Measurements from ENCODE around the gene PEDS1.
A peak's percentile ranks its signal among the peaks of the same experiment; 100 is the strongest.
"Not testable (repeated sequence)": the region's sequence is repeated elsewhere in the genome, so short reads cannot be mapped to it uniquely, and the experiment has no call there.

PEDS1 gene

GRCh38 chr20:50190251-50191064, 36.9 kb upstream of the PEDS1 start, which contains the start of gene CEBPB:
Gene CEBPB (plus strand): TSS chr20:50190830. CDS start chr20:50191034, 204 bp downstream.
- DNase-seq = peak; percentile 82 to 85

- DNase-seq = peak in 1 of 2 donors; percentile 29
Measured at GRCh38 chr20:50189681-50190250, 36.2 kb upstream of the PEDS1 start.

GRCh38 chr20:50188879-50189680, 35.6 kb upstream of the PEDS1 start:
- DNase-seq = no peak

GRCh38 chr20:50188287-50188688, 34.8 kb upstream of the PEDS1 start:
- DNase-seq = no peak

- no peak for DNase-seq
Measured at GRCh38 chr20:50187403-50188051, 34.0 kb upstream of the PEDS1 start.

- DNase-seq = no peak
Measured at GRCh38 chr20:50186987-50187402, 33.5 kb upstream of the PEDS1 start.

- peak; percentile 97 to 98 for DNase-seq
Measured at GRCh38 chr20:50186151-50186885, 32.8 kb upstream of the PEDS1 start.

- no peak for DNase-seq
Measured at GRCh38 chr20:50185426-50185825, 31.9 kb upstream of the PEDS1 start.

GRCh38 chr20:50182346-50182745, 28.8 kb upstream of the PEDS1 start:
- no peak for DNase-seq

GRCh38 chr20:50181344-50181743, 27.8 kb upstream of the PEDS1 start:
- no peak for DNase-seq

GRCh38 chr20:50178672-50179071, 25.1 kb upstream of the PEDS1 start:
- DNase-seq = not testable (repeated sequence)

GRCh38 chr20:50175938-50176933, 22.7 kb upstream of the PEDS1 start:
- DNase-seq = no peak

GRCh38 chr20:50174456-50174855, 20.9 kb upstream of the PEDS1 start:
- no peak for DNase-seq

- no peak for DNase-seq
Measured at GRCh38 chr20:50172347-50173013, 19.0 kb upstream of the PEDS1 start.

GRCh38 chr20:50170549-50171220, 17.2 kb upstream of the PEDS1 start:
- no peak for DNase-seq

- peak; percentile 78 to 85 for DNase-seq
Measured at GRCh38 chr20:50169329-50169823, 15.9 kb upstream of the PEDS1 start.

GRCh38 chr20:50165684-50166554, 12.4 kb upstream of the PEDS1 start:
- peak; percentile 72 to 76 for DNase-seq

- DNase-seq = no peak
Measured at GRCh38 chr20:50163570-50164317, 10.2 kb upstream of the PEDS1 start.

Measured in stimulated activated CD4-positive, alpha-beta T cell treated with anti-CD3 and anti-CD28 coated beads, Interleukin-2, amount 100 ng/mL, for 48 hours (primary cell).